GM18502 (cell line): ENCODE results near the gene PEBP1.

Source experiments
- ATAC-seq: cut with Tn5 transposase; IDR thresholded peaks from one replicate; pipeline ENCODE4 v1.9.1; 2021; ENCODE audit warnings: mild to moderate bottlenecking; ENCODE audit not compliant: unreplicated experiment, poor library complexity

Gene PEBP1

DNA sequence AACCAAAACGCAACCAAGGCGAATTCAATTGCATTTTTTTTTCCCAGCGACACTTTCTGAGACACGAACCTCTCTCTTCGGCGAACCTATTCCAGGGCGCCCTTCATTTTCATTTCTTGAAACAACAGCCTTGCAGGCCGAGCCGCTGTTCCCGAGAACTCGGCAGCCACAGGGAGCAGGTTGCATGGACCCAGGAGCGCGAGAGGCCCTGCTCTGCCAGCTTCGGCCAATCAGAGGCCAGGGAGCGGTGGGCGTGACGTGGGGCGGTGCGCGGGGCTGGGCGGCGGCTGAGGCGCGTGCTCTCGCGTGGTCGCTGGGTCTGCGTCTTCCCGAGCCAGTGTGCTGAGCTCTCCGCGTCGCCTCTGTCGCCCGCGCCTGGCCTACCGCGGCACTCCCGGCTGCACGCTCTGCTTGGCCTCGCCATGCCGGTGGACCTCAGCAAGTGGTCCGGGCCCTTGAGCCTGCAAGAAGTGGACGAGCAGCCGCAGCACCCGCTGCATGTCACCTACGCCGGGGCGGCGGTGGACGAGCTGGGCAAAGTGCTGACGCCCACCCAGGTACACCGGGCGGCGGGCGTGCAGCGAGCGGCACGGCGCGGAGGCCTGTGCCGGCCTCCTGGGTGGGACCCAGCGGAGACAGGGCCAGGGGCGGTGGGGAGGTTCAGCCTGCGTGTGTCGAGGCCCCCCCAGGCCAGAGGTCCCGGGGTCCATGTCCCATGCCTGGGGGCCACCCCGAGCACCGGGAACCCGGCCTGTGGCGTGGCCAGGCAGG is at the start of gene PEBP1:
Gene PEBP1, plus strand, starts transcription at position 337 of the 771 bp plus-strand sequence. Its CDS starts 86 bp downstream, at position 423.
- ATAC-seq, result peak; percentile 97

DNA sequence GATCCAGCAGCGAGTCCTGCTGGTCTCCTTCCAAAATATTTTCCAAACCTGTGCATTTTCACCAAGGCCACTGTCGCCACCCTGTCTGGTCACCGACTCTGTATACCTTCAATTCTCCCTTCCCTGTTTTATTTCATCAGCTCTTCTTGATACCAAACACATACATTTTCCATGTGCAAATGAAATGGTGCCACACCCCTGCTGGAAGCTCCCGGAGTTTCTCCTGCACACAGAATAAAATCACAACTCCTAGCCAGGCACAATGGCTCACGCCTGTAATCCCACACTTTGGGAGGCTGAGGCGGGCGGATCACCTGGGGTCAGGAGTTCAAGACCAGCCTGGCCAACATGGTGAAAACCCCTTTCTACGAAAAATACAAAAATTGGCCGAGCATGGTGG is 46.1 kb upstream of the PEBP1 start:
- ATAC-seq, result no peak

DNA sequence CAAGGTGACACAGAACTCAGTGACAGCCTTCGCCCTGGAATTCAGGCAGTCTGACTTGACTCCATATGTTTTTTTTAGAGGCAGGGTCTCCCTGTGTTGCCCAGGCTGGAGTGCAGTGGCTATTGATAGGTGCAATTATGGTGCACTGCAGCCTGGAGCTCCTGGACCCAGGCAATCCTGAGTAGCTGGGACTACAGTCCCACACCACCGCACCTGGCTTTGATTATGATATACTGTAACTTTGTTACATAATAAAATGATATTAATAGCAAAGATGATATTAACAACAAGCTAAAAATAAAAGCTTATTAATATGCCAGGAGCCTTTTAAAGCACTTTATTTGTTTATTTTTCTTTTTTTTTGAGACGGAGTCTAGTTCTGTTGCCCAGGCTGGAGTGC is 41.9 kb upstream of the PEBP1 start:
- ATAC-seq, result no peak

DNA sequence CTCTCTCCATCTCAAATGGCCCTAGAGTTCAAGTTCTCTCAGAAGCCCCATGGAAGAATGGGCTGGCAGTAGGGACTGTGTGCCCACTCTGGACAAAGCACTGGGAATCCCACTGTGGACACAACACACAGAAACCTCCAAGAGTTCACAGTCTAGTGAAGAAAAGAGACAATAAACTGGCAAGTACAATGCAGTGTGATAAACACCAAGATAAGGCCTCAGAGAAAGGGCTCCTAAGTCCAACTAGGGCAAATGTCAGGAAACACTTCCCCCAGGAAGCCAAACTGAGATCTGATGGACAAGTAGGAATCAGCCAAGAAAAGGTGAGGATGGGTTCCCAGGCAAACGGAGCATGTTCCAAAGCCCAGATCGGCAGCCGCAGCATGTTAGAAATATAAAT is 37.5 kb upstream of the PEBP1 start:
- ATAC-seq, result no peak

DNA sequence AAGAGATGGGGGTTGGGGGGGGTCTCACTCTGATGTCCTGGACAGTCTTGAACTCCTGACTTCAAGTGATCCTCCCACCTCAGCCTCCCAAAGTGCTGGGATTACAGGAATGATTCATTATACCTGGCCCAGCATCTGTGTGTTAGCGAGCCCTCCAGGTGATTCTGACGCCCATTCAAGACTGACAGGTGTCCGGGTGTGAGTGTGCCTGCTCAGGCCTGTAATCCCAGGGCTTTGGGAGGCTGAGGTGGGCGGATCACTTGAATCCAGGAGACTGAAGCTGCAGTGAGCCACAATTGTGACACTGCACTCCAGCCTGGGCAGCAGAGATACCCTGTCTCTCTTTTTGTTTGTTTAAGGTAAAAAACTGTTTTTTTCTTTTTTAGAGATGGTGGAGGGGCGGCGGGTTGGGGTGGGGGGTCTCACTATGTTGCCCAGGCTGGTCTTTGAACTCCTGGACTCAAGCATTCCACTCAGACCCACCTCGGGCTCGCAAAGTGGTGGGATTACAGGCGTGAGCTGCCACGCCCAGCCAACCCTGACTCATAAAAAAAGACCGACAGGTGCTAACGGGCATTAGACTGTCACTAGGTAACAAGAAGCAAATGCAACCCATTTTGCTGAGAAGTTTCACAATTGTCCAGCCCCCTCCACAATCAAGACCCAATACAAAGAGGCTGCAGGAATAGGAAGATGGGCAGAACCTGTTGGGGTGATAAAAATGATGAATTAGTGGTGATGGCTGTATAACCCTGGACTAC is 36.8 kb upstream of the PEBP1 start:
- no peak for ATAC-seq

DNA sequence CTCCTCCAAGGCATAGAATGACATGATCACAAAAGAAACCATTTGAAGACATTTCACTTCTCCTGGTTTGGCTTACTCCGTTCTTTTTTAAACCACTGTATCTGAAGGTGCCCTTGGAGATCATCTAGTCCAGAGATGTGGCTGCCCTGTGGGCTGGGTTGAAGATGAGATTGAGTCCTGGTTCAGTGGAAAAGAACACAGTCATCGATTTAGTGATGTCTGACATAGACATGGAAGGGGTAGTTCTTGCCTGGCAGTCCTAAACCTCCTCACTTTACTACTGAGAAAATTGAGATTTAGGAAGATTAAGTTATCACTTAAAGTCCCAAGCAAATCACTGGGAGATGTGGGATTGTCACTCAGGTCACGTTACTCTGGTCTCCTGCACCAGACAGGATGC is 34.9 kb upstream of the PEBP1 start:
- no peak for ATAC-seq

DNA sequence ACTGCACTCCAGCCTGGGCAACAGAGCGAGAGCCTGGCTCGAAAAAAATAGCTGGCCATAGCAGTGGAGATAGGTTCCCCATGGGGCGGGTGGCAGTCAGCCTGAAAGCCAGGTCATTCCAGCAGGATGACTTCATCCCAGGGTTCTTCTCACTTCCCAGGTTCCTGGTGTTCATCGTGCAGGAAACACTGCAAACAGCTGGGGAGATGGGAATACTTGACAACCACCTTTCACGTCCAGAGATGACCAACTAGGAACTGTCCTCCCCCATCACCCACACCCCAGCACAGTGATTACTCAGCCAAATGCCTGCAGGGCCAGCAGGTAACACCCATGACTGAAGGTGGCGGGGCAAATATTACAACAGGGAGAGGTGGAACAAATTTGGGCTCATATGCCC is 33.9 kb upstream of the PEBP1 start:
- no peak for ATAC-seq

DNA sequence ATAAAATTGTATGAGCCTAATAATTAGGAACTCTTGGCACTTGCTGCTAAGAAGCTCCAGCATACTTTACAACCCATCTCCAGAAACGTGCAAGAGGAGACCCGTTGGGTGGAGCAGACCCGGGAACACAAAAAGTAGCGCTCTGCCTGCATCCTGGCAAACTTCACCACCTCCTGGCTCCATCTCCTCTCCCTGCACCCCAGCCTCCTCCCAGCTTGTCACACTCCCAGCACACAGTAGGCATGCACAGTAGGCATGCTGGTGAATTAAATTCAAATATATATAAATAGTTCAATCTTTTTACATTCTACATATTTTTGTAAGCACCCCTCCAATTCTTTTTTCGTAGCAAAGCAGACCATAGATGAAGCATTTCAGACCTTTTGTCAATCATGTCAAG is 33.3 kb upstream of the PEBP1 start:
- no peak for ATAC-seq

DNA sequence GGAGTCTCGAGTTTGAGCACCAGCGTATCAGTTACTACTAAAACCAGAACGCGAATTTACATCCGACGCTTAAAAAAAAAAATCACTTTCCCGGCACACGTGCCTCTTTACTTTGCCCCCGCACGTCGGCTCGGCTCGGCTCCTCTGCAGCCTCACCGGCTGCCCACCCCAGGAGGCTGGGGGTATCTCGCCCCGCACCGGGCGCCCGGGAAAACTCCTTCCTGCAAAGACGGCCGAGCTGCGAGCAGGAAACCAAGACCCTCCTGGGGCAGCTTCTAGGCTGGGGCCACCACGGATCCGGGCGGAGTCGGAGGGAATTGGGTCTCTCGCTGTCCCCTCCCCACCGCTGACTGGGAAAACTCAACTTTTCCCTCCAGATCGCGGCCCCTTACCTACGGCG is 32.7 kb upstream of the PEBP1 start:
- no peak for ATAC-seq

DNA sequence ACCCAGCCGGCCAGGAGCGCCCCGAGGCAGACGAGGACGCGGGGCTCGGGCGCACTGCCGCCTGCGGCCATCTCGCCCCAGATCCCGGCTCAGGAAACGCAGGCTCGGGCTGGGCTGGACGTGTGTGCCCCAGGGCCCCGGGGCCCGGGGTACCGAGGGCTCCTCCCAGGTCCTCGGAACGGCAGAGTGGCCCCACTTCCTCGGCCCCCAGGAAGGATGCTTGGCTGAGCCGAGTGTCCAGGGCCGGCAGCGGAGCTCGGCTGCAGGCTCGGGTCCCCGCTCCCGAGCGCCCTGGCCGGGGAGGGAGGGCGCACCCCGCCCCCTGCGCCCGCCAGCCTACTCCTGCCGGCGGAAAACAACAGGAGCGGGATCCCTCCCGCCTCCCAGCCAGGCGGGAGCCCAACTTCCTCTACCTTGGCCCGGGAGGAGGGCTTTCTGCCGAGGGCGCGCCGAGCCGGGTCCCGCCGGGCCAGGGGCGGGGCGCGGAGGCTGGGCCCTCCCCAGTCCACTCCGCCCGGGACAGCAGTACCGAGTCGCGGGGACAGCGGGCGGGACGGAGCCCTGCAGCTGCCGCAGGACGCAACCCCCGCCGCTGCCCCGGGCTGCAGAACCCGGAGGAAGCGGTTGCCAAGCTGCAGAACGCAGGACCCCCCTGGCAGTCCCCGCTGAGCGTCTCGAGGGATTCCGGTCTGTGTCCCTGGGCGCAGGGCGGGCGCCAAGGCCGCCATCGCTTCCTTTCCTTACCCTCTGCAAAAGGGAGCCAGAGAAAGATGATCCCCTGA is 32.1 kb upstream of the PEBP1 start, which contains the start of gene VSIG10:
Gene VSIG10, minus strand, starts transcription at position 411 of the 782 bp plus-strand sequence. Its CDS starts 340 bp downstream, at position 71.
- no peak for ATAC-seq

DNA sequence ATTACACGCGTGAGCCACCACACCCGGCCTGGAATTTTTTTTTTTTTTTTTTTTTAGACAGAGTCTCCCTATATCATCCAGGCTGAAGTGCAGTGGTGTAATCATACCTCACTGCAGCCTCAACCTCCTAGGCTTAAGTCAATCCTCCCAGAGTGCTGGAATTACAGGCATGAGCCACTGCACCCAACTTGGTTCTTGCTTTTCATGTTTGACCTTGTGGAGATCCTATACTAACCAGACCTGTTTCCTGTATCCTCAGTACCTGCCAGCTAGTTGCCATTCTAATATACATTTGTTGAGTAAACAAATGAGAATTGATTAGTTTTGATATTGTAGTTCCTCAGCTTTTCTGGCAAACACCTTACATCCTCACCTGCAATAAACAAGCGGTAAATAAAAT is 28.9 kb upstream of the PEBP1 start:
- no peak for ATAC-seq

DNA sequence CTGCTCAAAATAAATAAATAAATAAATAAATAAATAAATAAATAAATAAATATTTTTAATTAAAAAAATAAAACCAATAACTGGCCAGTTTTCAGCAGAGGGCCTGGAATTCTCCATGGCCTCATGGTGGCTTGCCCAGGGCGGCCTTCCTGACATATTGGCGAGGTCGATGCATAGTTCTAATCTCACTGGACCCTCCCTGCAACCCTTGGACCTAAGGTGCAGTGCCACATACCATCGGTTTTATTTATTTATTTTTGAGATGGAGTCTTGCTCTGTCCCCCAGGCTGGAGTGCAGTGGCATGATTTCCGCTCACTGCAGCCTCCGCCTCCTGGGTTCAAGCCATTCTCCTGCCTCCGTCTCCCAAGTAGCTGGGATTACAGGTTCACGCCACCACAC is 28.2 kb upstream of the PEBP1 start:
- ATAC-seq, result no peak

DNA sequence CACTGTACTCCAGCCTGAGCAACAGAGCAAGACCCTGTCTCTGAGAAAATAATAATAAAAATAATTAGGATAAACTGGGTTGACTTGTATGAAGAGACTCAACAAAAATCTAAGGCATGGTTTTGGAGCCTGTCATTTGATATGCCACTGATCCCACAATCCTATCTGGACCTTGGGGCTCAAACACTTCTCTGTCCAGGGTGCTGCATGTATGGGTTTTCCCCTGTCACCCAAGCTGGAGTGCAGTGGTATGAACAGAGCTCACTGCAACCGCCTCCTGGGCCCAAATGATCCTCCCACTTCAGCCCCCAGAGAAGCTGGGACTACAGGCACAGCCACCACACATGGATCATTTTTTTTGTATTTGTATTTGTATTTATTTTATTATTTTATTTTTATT is 26.8 kb upstream of the PEBP1 start:
- no peak for ATAC-seq

DNA sequence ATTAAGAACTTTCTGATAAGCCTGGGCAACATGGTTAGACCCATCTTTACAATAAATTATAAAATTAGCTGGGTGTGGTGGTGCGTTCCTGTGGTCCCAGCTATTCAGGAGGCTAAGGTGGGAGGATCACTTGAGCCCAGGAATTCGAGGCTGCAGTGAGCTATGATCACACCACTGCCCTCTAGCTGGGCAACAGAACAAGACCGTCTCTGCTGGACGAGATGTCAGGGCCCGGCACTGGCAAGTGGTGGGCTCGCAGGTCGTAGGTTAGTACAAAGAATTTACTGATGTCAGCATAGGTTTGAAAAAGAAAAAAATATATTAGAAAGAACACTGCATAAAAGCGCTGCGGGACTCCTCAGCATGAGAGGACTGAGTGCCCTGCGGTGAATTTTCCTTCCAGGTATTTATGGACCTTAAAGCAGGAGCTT is 16.5 kb upstream of the PEBP1 start:
- ATAC-seq, result no peak

DNA sequence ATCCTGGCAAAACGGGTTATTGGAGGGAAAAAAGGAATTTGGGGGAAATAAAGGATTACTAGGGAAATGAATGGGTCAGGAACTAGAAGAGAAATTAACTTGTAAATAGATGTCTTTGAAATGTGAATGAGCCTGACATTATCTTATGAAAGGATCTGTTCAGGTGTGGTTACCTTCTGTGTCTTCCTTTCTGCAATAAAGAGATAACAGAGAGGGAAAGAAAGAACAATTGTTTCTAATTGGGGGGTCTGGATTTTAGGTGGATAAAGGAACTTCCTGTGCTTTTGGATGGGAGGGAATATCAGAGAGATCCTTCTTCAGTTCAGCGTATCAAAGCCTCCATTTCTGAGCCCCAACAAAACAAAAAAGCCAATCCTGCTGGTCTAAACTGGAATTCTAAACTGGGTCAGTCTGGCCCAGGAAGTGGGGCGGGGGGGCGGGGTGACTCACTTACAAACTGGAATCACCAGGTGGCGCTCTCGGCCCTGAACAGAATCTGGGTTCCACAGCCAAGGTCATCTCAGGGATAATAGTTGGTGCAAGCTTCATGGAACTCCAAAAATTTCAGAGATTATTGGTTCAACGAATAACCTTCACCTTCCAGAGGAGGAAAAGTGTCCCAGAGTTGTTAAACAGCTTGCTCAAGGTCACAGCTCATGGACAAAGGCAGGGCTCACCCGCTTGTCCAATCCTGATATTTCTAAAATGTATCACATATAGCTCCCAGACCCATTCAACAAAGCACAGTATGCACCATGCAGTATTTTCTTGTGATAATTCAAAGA is 15.2 kb upstream of the PEBP1 start:
- peak; percentile 69 for ATAC-seq

DNA sequence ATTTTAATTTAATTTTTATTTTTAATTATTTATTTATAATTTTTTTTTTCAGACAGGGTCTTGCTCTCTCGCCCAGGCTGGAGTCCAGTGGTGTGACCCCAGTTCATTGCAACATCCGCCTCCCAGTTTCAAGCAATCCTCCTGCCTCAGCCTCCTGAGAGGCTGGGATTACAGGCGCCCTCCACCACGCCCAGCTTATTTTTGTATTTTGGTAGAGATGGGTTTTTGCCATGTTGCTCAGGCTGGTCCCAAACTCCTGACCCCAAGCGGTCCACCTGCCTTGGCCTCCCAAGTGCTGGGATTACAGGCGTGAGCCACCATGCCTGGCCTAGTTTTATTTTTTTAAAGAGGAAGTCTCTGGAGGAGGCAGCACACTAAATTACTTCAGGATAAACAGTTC is 13.7 kb upstream of the PEBP1 start:
- no peak for ATAC-seq

DNA sequence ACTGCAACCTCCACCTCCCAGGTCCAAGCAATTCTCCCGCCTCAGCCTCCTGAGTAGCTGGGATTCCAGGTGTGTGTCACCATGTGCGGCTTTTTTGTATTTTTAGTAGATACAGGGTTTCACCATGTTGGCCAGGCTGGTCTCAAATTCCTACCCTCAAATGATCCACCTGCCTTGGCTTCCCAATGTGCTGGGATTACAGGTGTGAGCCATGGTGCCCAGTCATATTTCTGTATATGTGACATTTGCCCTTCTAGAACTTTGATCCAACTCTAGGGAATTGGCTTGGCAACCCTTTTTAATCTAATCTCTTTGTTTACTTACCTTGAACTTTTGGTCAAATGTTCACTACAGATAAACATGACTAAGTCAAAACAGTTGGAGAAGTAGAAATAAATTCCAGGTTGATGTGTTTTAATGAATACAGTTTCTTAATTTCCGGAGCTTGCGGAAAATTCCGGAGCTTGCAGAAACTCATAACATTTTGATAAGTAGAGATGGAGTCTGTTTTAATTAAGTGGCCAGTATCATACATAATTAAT is 11.5 kb upstream of the PEBP1 start:
- ATAC-seq, result no peak

DNA sequence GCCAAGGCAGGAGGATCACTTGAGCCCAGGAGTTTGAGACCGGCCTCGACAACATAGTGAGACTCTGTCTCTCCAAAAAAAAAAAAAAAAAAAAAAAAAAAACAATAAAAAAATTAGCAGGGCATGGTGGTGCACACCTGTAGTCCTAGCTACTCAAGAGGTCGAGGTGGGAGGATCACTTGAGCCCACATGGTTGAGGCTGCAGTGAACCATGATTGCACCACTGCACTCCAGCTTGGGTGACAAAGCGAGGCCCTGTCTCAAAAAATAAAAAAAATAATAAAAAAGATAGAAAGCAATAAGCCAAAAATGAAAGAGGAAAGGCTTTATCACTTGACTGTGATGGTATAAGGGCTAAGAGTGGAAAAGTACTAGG is 10.2 kb upstream of the PEBP1 start:
- no peak for ATAC-seq

DNA sequence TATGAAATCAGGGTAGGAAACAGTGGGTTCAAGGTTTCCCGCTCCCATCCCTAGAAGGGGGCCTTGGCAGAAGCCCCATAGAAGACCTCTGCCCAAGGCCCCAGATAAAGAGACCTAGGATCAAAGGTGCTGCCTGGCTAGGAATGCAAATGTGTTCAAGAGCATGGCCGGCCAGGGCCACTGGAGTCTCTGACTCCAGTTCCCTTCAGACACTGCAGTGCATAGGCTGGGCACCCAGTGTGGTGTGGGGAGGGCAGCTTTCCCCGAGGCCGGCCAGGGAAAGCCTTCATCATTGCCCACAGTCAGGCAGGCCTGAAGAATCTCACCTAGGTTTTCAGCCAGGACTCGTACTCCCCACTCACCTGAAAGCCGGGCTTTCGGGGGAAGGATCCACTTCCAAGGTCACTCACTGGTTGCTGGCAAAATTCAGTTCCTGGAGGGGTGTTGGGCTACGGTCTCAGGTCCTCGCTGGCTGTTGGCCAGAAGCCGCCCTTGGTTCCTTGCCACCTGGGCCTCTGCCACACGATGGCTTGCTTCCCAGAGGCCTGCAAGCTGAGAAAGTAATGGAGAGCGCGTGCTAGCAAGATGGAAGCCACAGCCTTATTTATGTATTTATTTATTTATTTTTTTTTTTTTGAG is 9.7 kb upstream of the PEBP1 start:
- no peak for ATAC-seq
